ENCODE measurements around the gene OR10H3. TPM values are rescaled to one million over a fixed set of nuclear protein-coding genes. Genes with fewer than 3 reads are reported as not detected.

OR10H3 gene
- total RNA-seq, 1 experiment from 2014 or later: not detected

- Histone ChIP-seq H3K79me2 (ENCODE audit: low read length) (no peaks in the 10 kb centered on the region), H3K4me1 (ENCODE audit: insufficient read depth, low read length) (no peaks in the 10 kb centered on the region), H3K4me2 (ENCODE audit: low read length) (no peak within 1 kb of the TSS), H3F3A (ENCODE audit: low read length, unreplicated experiment) (no peaks in the 10 kb centered on the region), H3K9me2 (replicated peaks; ENCODE audit: low read length) (no peaks in the 10 kb centered on the region), H3K27me3 (ENCODE audit: low read length) (peaks cover 8% of the 10 kb centered on the region; the same call in 1 of the 2 replicates), H3K27ac (ENCODE audit: low read length) (no peak within 1 kb of the TSS), H3K4me3 (ENCODE audit: low read length) (no peak within 1 kb of the TSS), H3K9ac (ENCODE audit: low read length) (no peak within 1 kb of the TSS), H4K20me1 (ENCODE audit: low read length) (no peaks in the 10 kb centered on the region), H3K36me3 (ENCODE audit: low read depth, low read length) (no peaks in the 10 kb centered on the region), H3K9me3 (ENCODE audit: low read length) (no peaks in the 10 kb centered on the region), H2AFZ (ENCODE audit: low read length) (no peak within 1 kb of the TSS)
- ChIA-PET POLR2A (ENCODE audit: unreplicated experiment) (no interaction called here), CTCF (no interaction called here)
- intact Hi-C loops (cut with micrococcal nuclease): no loop called here
- TF ChIP-seq EZH2phosphoT487 (IDR thresholded peaks at IDR 0.05; ENCODE audit: borderline replicate concordance, low read length) (no peak), EZH2 (IDR thresholded peaks at IDR 0.05; ENCODE audit: low read length, unreplicated experiment) (no peak)
- TF ChIP-seq, protein P1, sequence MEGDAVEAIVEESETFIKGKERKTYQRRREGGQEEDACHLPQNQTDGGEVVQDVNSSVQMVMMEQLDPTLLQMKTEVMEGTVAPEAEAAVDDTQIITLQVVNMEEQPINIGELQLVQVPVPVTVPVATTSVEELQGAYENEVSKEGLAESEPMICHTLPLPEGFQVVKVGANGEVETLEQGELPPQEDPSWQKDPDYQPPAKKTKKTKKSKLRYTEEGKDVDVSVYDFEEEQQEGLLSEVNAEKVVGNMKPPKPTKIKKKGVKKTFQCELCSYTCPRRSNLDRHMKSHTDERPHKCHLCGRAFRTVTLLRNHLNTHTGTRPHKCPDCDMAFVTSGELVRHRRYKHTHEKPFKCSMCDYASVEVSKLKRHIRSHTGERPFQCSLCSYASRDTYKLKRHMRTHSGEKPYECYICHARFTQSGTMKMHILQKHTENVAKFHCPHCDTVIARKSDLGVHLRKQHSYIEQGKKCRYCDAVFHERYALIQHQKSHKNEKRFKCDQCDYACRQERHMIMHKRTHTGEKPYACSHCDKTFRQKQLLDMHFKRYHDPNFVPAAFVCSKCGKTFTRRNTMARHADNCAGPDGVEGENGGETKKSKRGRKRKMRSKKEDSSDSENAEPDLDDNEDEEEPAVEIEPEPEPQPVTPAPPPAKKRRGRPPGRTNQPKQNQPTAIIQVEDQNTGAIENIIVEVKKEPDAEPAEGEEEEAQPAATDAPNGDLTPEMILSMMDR (conservative IDR thresholded peaks at IDR 0.05; ENCODE audit: low read depth, low read length): no peak
- no TSS peak for BruUV-seq (replicated peaks)
- DNase-seq: no peak
- ATAC-seq: no peak
Measured at GRCh38 chr19:15787611-15788155, 49.9 kb downstream of the OR10H3 start, which contains the start of gene OR10H5. TSS of gene OR10H5 (plus strand) at chr19:15787661. CDS start at chr19:15794049, 6,388 bp downstream.

- CTCF ChIA-PET: no interaction called here
- Histone ChIP-seq H3K9me2 (replicated peaks; ENCODE audit: low read length) (no peaks in the 10 kb centered on the region), H3K4me2 (ENCODE audit: low read length) (no peak overlapping the region), H3K9me3 (ENCODE audit: low read length) (no peaks in the 10 kb centered on the region), H3K27ac (ENCODE audit: low read length) (no peak overlapping the region), H3K27me3 (ENCODE audit: low read length) (peaks cover 8% of the 10 kb centered on the region; the same call in 1 of the 2 replicates), H3K9ac (ENCODE audit: low read length) (no peak overlapping the region), H3F3A (ENCODE audit: low read length, unreplicated experiment) (no peaks in the 10 kb centered on the region), H3K36me3 (ENCODE audit: low read depth, low read length) (no peaks in the 10 kb centered on the region), H3K79me2 (ENCODE audit: low read length) (no peaks in the 10 kb centered on the region), H2AFZ (ENCODE audit: low read length) (no peak overlapping the region), H3K4me3 (ENCODE audit: low read length) (no peak overlapping the region), H3K4me1 (ENCODE audit: insufficient read depth, low read length) (no peaks in the 10 kb centered on the region), H4K20me1 (ENCODE audit: low read length) (no peaks in the 10 kb centered on the region)
- TF ChIP-seq EZH2phosphoT487 (IDR thresholded peaks at IDR 0.05; ENCODE audit: borderline replicate concordance, low read length) (no peak), EZH2 (IDR thresholded peaks at IDR 0.05; ENCODE audit: low read length, unreplicated experiment) (no peak)
- TF ChIP-seq, protein P1 (conservative IDR thresholded peaks at IDR 0.05; ENCODE audit: low read depth, low read length): no peak
- POLR2A ChIA-PET (ENCODE audit: unreplicated experiment): no interaction called here
- DNase-seq (no peak), ATAC-seq (no peak)
- intact Hi-C loops (cut with micrococcal nuclease): no loop called here
- BruUV-seq (replicated peaks): no TSS peak
Measured at GRCh38 chr19:15788594-15789270, 50.9 kb downstream of the OR10H3 start.

GRCh38 chr19:15790096-15790495 is 52.3 kb downstream of the OR10H3 start:
- CTCF ChIA-PET: no interaction called here
- Histone ChIP-seq H2AFZ (ENCODE audit: low read length) (no peak overlapping the region), H3F3A (ENCODE audit: low read length, unreplicated experiment) (no peaks in the 10 kb centered on the region), H3K4me3 (ENCODE audit: low read length) (no peak overlapping the region), H3K36me3 (ENCODE audit: low read depth, low read length) (no peaks in the 10 kb centered on the region), H3K9me2 (replicated peaks; ENCODE audit: low read length) (no peaks in the 10 kb centered on the region), H3K79me2 (ENCODE audit: low read length) (no peaks in the 10 kb centered on the region), H3K9me3 (ENCODE audit: low read length) (no peaks in the 10 kb centered on the region), H4K20me1 (ENCODE audit: low read length) (no peaks in the 10 kb centered on the region), H3K9ac (ENCODE audit: low read length) (no peak overlapping the region), H3K27me3 (ENCODE audit: low read length) (peaks cover 8% of the 10 kb centered on the region; the same call in 1 of the 2 replicates), H3K4me2 (ENCODE audit: low read length) (no peak overlapping the region), H3K4me1 (ENCODE audit: insufficient read depth, low read length) (no peaks in the 10 kb centered on the region), H3K27ac (ENCODE audit: low read length) (no peak overlapping the region)
- TF ChIP-seq EZH2 (IDR thresholded peaks at IDR 0.05; ENCODE audit: low read length, unreplicated experiment) (no peak), EZH2phosphoT487 (IDR thresholded peaks at IDR 0.05; ENCODE audit: borderline replicate concordance, low read length) (no peak)
- TF ChIP-seq, protein P1 (conservative IDR thresholded peaks at IDR 0.05; ENCODE audit: low read depth, low read length): no peak
- POLR2A ChIA-PET (ENCODE audit: unreplicated experiment): no interaction called here
- peak; percentile 73 for DNase-seq
- ATAC-seq: peak; percentile 57
- no TSS peak for BruUV-seq (replicated peaks)
- intact Hi-C loops (cut with micrococcal nuclease): no loop called here
